Measurements from ENCODE around the gene PPP1R12C. TPM values are rescaled to one million over a fixed set of nuclear protein-coding genes. Genes with fewer than 3 reads are reported as not detected.

PPP1R12C gene
- total and polyA plus RNA-seq, 10 of the 15 experiments (the other 5 are each of a cell fraction or from before 2014, with no cell fraction given) = 1.4 to 84.7 (median 20.5) TPM

DNA sequence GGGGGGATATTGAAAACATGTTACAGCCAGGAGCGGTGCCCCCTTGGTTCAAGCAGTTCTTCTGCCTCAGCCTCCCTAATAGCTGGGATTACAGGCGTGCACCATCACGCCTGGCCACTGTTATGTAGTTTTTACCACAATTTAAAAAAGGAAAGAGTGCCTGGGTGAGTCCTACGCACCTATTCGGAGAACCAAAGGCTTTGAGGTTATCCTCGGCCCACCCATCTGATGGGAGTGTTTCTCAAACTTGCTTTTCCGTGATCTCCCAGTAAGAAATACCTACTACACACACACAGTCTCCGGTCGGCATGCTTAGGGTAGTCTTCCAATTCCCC, 75.1 kb downstream of the PPP1R12C start:
- Histone ChIP-seq H3K4me2 (ENCODE audit: control insufficient read depth, insufficient read depth) (no peak overlapping the region), H3K4me3 (no peak overlapping the region), H2AFZ (ENCODE audit: control insufficient read depth, low read depth, low read length) (no peak overlapping the region), H3K27ac (ENCODE audit: control insufficient read depth, insufficient read depth) (no peak overlapping the region), H3K4me1 (ENCODE audit: control insufficient read depth, insufficient read depth, low read length) (no peaks in the 10 kb centered on the region), H3K27me3 (replicated peaks in 1 of 2; ENCODE audit: control insufficient read depth in 2 of 2, insufficient read depth in 2 of 2, low read length in 1 of 2) (no peaks in the 10 kb centered on the region), H3K9ac (ENCODE audit: control insufficient read depth, insufficient read depth, low read length) (no peak overlapping the region), H3K79me2 (ENCODE audit: control insufficient read depth, insufficient read depth, low read length) (no peaks in the 10 kb centered on the region), H3K9me3 (replicated peaks; ENCODE audit: control insufficient read depth, insufficient read depth, low read length) (no peaks in the 10 kb centered on the region), H3K36me3 (ENCODE audit: control insufficient read depth in 2 of 2, insufficient read depth in 2 of 2, low read length in 1 of 2) (peaks cover 7 to 15% of the 10 kb centered on the region in 2 experiments), H4K20me1 (ENCODE audit: control insufficient read depth, insufficient read depth) (no peaks in the 10 kb centered on the region)
- ChIA-PET POLR2A (no interaction called here), RAD21 (ENCODE audit: unreplicated experiment) (interaction anchor here (0.6 kb wide), 1 partner anchor 128 kb away, joined by 3 read pairs; no protein-coding TSS in a partner anchor), CTCF (no interaction called here), SMC1A (ENCODE audit: uncharacterized antibody, unreplicated experiment) (no interaction called here)
- FAIRE-seq (no peak), ATAC-seq (no peak), DNase-seq (ENCODE audit: low read depth, low spot score) (no peak)
- 93% methylated on average over 9 of the region's 9 CpGs for WGBS (ENCODE audit: insufficient coverage, insufficient replicate concordance, low lambda C conversion rate, missing lambda C conversion rate)
- intact Hi-C loops (cut with micrococcal nuclease; ENCODE audit: unreplicated experiment) (no loop called here), in situ Hi-C loops (cut with MboI) (no loop called here)
- TF ChIP-seq RUNX3 (IDR thresholded peaks at IDR 0.05; ENCODE audit: low read length) = no peak
- BruUV-seq (replicated peaks) = no TSS peak

DNA sequence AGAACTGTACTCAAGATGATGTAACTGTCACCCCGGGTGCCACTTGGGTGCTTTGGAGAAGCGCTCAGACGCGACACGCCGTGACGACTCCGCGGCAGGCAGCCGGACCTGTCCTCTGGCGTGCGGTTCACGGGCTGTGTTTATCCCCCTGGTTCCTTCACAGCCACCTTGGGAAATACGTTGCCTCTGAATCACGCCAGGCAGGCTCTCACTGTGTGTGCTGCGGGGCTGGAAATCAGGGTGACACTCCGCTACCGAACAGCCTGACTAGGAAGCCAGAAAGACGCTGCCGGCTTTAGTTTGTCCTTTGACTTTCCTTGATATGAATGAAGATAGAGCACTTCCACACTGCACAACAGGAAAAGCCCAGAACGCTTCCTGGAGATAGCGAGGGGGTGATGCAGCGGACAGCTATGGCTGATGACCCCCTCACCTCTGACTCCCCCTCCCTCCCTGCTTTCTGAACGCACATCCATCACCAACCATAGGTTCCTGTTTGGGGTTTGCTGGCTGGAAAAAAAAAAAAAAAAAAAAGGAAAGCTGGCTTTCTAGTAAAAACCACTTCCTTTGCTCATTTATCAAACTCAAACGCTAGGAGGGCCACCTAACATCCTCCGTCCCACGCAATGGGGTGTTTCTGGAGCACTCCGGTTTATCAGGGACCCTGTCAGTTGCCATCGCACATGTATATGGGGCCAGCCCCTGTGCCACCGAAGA, 75.7 kb downstream of the PPP1R12C start:
- POLR2A ChIA-PET = no interaction called here
- DNase-seq (ENCODE audit: low read depth, low spot score) (no peak), ATAC-seq (no peak), FAIRE-seq (no peak)
- Histone ChIP-seq H3K27me3 (replicated peaks in 1 of 2; ENCODE audit: control insufficient read depth in 2 of 2, insufficient read depth in 2 of 2, low read length in 1 of 2) (no peaks in the 10 kb centered on the region), H3K27ac (ENCODE audit: control insufficient read depth, insufficient read depth) (no peak overlapping the region), H3K36me3 (ENCODE audit: control insufficient read depth in 2 of 2, insufficient read depth in 2 of 2, low read length in 1 of 2) (peaks cover 4 to 14% of the 10 kb centered on the region in 2 experiments), H3K9ac (ENCODE audit: control insufficient read depth, insufficient read depth, low read length) (no peak overlapping the region), H3K4me3 (no peak overlapping the region), H3K9me3 (replicated peaks; ENCODE audit: control insufficient read depth, insufficient read depth, low read length) (no peaks in the 10 kb centered on the region), H3K4me2 (ENCODE audit: control insufficient read depth, insufficient read depth) (no peak overlapping the region), H4K20me1 (ENCODE audit: control insufficient read depth, insufficient read depth) (no peaks in the 10 kb centered on the region), H2AFZ (ENCODE audit: control insufficient read depth, low read depth, low read length) (no peak overlapping the region), H3K4me1 (ENCODE audit: control insufficient read depth, insufficient read depth, low read length) (no peaks in the 10 kb centered on the region), H3K79me2 (ENCODE audit: control insufficient read depth, insufficient read depth, low read length) (no peaks in the 10 kb centered on the region)
- CTCF ChIA-PET = no interaction called here
- in situ Hi-C loops (cut with MboI) (no loop called here), intact Hi-C loops (cut with micrococcal nuclease; ENCODE audit: unreplicated experiment) (no loop called here)
- TF ChIP-seq, protein P1, sequence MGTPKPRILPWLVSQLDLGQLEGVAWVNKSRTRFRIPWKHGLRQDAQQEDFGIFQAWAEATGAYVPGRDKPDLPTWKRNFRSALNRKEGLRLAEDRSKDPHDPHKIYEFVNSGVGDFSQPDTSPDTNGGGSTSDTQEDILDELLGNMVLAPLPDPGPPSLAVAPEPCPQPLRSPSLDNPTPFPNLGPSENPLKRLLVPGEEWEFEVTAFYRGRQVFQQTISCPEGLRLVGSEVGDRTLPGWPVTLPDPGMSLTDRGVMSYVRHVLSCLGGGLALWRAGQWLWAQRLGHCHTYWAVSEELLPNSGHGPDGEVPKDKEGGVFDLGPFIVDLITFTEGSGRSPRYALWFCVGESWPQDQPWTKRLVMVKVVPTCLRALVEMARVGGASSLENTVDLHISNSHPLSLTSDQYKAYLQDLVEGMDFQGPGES (IDR thresholded peaks at IDR 0.05) = no peak
- TF ChIP-seq EED (IDR thresholded peaks at IDR 0.05; ENCODE audit: low read depth) (no peak), HDGF (IDR thresholded peaks at IDR 0.05) (no peak), MXI1 (IDR thresholded peaks at IDR 0.05; ENCODE audit: low read depth, low read length) (no peak), ESRRA (IDR thresholded peaks at IDR 0.05; ENCODE audit: low read length) (no peak), BMI1 (IDR thresholded peaks at IDR 0.05; ENCODE audit: borderline replicate concordance) (no peak), MYB (IDR thresholded peaks at IDR 0.05; ENCODE audit: borderline replicate concordance, low read depth, low read length) (no peak), ZNF274 (IDR thresholded peaks at IDR 0.05; ENCODE audit: insufficient read depth, insufficient read length) (no peak), SRF (IDR thresholded peaks at IDR 0.05; ENCODE audit: low read depth in 2 of 2, low read length in 2 of 2) (no peak), POLR2A (IDR thresholded peaks at IDR 0.05; ENCODE audit: low read depth, low read length) (no peak), JUNB (IDR thresholded peaks at IDR 0.05) (no peak), PAX5 (IDR thresholded peaks at IDR 0.05; ENCODE audit: borderline replicate concordance, low read depth, low read length) (no peak)
- TF ChIP-seq, protein P2, sequence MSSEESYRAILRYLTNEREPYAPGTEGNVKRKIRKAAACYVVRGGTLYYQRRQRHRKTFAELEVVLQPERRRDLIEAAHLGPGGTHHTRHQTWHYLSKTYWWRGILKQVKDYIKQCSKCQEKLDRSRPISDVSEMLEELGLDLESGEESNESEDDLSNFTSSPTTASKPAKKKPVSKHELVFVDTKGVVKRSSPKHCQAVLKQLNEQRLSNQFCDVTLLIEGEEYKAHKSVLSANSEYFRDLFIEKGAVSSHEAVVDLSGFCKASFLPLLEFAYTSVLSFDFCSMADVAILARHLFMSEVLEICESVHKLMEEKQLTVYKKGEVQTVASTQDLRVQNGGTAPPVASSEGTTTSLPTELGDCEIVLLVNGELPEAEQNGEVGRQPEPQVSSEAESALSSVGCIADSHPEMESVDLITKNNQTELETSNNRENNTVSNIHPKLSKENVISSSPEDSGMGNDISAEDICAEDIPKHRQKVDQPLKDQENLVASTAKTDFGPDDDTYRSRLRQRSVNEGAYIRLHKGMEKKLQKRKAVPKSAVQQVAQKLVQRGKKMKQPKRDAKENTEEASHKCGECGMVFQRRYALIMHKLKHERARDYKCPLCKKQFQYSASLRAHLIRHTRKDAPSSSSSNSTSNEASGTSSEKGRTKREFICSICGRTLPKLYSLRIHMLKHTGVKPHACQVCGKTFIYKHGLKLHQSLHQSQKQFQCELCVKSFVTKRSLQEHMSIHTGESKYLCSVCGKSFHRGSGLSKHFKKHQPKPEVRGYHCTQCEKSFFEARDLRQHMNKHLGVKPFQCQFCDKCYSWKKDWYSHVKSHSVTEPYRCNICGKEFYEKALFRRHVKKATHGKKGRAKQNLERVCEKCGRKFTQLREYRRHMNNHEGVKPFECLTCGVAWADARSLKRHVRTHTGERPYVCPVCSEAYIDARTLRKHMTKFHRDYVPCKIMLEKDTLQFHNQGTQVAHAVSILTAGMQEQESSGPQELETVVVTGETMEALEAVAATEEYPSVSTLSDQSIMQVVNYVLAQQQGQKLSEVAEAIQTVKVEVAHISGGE (CRISPR knock-in tag; IDR thresholded peaks at IDR 0.05) = no peak
- RAD21 ChIA-PET (ENCODE audit: unreplicated experiment) = interaction anchor here (0.6 kb wide), 1 partner anchor 127 kb away, joined by 3 read pairs; no protein-coding TSS in a partner anchor
- SMC1A ChIA-PET (ENCODE audit: uncharacterized antibody, unreplicated experiment) = no interaction called here
- WGBS (ENCODE audit: insufficient coverage, insufficient replicate concordance, low lambda C conversion rate, missing lambda C conversion rate) = 92% methylated on average over 30 of the region's 30 CpGs
- BruUV-seq (replicated peaks) = TSS peak; percentile 49
